GM12892 (cell line): Measurements from ENCODE around the gene THRB.

Source experiments
- POLR2A ChIP-seq: IDR thresholded peaks from 2 replicates; pipeline ENCODE4 v1.6.1; 2011; ENCODE audit warnings: low read depth, low read length, control low read depth
- POLR2AphosphoS5 ChIP-seq: IDR thresholded peaks from 2 replicates; pipeline ENCODE4 v1.6.1; 2011; ENCODE audit warnings: low read depth, low read length, control low read depth

- TF ChIP-seq POLR2A: no peak
- no peak for TF ChIP-seq POLR2AphosphoS5
Observed at GRCh38 chr3:24154013-24154695, 340.5 kb downstream of the THRB start.
